ENCODE results near the gene CARD19.
"Not testable (repeated sequence)": the region's sequence is repeated elsewhere in the genome, so short reads cannot be mapped to it uniquely, and the experiment has no call there.

The CARD19 gene

DNA sequence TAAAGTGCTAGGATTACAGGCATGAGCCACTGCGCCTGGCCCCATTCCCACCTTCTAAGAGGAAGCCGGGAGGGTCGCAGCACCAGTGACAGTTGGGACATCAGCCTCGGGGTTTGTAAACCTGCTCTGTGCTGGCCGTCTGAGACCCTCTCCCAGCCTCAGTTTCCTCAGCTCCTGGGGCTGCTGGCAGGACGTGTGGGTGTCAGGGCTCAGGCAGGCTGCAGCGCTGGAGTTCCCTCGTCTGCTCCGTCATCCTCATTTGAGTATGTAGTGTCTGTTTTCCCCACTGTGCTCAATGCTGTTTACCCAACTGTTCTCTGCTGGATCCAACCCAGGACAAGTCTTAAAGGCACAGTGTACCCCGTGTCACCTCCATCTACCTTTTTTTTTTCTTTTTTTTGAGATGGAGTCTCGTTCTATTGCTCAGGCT, 40.0 kb downstream of the CARD19 start:
- no peak for DNase-seq

DNA sequence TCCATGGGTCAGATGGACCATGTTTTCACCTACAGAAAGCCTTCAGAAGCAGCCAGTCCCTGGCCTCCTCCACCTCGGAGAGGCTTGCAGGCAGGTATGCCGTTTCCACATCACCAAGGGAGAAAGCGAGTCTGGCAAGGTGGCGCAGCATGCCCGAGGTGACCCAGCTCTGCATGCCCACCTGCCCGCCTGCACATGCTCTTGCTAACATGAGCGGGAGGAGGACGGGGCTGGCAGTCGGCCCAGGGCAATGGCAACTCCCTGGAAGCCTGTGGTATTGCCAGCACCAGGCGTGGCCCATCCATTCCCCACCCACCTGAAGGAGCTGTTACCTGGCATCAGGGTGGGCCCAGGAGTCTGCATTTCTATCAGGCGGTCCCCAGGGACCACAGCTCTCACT, 41.3 kb downstream of the CARD19 start:
- no peak for DNase-seq

DNA sequence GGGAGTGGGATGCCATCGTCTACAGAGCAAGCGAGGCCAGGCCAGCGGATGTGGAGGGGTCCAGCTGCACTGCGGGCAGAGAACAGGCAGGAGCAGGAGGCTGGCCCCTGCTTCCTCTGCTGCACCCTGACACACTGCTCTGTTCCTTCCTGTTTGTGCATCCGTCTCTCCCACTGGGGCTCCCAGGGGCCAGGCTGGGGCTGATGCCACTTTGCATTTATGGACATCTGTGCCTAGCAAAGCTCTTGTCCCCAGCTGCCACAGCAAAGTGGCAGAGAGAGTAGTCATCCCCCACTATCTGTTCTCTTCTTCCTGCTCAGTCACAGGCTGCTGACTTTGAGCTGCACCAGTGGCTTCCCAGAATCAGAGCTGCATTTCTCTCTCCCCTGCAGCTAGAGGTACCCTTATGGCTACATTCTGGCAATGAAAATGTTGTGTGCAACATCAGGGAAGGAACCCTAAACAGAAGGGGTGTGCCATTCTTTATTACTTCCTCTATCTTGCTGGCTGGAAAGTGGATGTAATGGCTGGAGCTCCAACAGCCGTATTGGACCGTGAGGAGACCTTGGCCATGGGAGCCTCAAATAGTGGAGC, 42.3 kb downstream of the CARD19 start:
- peak in 1 of 2 experiments; percentile 22 for DNase-seq

DNA sequence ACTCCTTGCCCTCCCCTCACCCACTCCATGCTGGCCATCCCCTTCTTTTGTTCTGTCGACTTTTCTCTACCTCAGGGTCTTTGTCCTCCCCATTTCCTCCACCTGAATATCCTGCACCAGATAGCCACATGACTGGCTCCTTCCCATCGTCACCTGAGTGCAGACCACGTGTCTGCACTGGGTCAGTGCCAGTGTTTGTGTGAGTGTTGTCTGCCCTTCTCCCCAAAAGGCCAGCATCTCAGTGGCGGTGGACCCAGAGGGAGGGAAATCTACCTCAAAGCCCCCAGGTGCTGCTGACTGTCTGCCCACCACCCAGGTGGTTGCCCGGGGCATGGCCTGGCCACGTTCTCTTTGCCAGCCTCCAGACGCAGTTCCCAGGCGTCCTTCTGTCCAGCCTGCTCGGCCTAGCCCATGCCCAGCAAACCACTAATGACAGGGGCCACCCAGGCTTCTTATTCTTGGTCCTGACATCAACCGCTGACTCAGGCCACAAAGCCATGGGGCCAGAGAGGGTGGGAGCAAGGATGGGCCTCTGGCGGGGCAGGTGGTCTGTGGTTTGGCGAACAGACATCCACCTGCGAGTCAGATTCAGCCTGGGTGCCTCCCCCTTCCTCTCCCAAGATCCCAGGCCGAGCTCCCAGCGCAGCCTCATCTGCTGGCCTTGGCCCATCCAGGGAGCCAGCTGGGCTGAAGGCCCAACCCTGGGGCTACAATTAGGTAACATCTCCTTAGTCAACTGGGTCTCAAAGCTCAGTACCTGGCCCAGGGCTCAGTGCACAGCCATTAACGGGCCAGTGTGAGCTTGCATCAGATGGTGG, 43.6 kb downstream of the CARD19 start:
- DNase-seq = no peak

DNA sequence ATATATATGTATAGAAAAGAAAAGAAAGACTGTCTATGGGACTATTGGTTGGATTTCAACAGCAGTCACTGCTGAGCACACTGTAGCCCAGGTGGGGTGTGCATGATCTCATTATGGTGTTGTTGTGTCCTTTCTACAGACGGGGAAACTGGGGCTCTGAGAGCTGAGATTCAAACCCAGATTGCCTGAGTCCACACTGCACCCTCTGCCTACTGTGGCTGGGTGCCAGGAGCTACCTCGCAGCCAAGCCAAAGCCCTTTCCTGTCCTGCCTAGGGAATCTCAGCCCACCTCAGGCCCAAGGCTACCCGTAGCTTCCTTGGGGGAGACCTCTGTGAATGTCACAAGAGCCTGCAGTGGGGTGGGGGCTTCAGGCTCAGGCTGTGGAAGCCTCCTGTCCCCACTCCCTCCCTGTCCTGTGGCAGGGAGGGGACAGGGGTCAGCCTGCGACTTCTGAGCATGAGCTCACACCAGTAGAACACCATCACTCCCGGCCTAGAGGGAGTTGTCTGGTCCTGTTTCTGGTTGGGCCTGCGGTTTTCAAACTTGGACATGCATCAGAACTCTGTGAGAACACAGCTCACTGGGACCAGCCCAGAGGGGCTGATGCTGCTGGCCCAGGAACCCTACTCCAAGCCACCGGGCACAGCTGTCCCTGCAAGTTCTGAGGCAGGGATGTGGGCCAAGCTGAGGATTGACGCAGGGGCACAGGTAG, 45.9 kb downstream of the CARD19 start:
- no peak for DNase-seq

DNA sequence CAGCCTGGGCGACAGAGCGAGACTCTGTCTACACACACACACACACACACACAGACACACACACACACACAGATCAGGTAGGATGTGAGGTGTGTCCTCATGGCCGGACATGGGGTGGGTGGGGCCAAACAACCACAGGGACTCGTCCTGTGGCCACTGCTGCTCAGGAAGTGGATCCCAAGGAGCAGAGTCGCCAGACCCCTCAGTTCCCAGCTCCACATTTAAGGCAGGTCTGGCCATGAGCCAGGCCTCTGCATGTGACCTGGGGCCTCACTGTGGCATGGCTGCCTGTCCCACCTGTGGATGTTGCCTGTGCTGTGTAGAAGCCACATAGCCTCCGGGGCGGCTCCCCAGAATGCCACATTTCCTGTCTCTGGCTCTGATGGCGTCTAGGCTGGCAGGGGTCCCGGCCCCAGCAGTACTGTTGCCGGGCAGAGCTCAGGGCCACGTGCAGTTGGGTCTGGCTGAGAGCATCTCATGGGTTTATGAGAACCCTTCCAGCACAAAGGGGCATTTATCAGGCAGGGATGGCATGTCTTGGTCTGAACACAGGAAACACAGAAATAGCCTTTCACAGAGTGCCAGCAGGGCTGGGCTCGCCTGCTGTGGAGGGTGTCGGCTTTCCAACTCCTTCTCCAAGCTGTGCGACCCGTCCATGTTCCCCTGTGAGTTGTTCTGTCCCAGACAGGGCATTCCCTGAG, 48.0 kb downstream of the CARD19 start:
- DNase-seq = peak in 1 of 2 experiments; percentile 25

DNA sequence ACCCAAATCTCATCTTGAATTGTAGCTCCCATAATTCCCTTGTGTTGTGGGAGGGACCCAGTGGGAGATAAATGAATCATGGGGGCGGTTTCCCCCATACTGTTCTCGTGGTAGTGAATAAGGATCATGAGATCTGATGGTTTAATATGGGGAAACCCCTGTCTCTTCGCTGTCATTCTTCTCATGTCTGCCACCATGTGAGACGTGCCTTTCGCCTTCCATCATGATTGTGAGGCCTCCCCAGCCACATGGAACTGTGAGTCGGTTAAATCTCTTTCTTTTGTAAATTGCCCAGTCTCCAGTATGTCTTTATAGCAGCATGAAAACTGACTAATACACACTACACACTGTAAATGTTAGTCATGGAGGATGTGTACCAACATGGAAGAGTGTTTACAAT, 50.7 kb downstream of the CARD19 start:
- not testable (repeated sequence) for DNase-seq

DNA sequence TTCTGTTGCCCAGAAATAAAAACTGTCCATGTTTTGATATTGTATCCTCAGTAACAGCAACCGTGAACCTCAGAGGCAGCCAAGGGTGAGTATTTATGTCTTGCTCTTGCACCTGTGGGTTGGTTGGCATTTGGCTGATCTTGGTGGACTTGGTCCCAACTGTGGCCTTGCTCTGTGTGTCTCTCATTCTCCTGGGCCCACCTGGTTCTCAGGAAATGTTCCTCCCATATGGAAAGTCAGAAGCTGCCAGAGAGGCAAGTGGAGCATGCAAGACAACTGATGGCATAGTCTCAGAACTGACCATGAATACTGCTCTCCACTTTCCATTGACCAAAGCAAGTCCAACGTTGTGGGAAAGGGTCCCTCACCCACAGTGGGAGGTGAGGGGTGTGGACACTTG, 51.6 kb downstream of the CARD19 start:
- DNase-seq = no peak

DNA sequence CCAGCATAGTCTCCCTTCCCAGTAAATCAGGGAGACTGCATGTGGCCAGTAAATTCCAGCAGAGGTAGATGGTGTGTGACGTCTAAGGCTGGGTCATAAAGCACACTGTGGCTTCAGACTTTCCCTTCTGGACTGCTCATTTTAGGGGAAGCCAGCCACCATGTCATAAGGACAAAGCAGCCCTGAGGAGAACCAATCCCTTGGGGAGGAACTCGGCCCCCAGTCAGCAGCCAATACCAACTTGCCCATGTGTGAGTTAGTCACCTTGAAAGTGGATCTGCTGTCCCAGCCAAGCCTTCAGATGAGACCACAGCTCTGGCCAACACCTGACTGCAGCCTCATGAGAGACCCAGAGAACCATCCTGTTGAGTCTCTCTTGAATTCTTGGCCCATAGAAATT, 52.7 kb downstream of the CARD19 start:
- DNase-seq = no peak

DNA sequence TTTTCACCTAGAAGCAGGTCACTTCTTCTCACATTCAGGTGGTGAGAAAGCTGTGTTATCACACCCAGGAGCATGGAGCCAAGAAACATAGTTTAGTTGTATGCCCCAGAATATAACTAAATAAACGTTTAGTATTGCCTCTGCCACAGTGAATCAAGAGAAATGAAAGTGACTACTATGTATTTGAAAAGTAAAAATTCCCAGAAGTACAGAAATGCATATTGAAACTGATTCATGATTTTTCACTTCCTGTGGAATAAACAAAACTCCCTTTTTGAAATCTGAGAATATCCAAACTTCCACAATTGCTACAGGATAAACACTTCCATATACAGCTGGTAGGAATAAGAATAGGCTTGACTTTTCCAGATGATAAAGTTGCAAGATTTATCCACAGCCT, 53.3 kb downstream of the CARD19 start:
- DNase-seq = no peak

DNA sequence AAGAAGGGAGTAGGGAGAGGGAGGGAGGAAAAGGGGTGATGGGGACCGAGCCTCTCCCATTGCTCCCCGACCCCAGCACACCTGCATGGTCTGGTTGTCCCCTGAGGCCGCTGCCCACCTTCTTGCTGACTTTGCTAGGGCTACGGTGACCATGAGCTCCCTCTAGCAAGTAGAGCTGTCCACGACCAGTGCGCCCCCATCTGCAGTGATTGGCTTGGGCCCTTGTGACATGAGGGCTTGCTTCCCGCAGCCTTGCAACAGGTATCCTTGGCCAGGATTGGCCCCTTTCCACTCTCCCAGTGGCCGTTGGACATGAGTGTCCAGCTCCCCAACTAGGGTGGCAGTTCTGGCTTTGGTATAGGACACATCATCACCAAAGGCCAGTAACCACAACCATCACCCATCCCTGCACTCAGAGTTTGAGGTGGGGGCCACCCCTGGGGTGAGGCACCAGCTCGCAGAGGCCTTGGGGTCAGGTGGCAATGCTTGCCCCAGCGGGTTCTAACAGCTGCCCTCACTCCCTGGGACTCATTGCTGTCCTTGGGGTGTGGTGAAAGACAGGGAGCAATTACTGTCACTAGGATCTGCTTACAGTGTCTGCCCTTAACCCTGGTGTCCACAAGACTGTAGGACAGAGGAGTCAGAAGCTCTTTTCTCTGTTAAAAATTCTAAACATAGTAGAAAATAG, 55.2 kb downstream of the CARD19 start:
- DNase-seq = no peak

DNA sequence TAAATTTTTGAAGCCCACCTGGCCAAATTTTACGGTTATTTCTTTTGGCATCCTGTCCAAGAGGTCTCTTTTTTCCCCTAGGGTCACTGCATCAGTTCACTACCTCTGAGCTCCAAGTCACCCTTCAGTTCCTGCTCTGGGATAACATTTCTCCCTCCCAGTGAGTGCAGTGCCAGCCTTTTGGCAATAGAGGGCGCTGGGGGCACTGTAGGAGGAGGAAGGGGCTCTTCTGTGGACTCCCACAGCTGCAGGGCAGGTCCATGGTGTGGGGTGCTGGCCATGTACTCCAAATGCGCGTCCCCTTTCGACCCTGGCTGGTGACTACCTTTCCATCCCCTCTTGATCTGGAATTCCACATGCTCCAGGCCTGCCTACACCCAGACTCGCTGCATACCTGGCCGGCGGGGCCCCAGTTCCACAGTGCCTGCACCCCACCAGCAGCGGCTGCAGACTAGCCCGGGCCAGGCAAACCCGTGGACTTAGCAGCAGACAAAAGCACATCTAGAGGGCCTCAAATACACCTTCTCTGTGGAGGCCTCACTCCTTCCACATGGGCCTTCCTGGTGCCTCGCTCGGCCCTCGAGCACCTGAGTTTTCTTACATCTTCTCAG, 58.4 kb downstream of the CARD19 start:
- DNase-seq = peak; percentile 53 to 72

DNA sequence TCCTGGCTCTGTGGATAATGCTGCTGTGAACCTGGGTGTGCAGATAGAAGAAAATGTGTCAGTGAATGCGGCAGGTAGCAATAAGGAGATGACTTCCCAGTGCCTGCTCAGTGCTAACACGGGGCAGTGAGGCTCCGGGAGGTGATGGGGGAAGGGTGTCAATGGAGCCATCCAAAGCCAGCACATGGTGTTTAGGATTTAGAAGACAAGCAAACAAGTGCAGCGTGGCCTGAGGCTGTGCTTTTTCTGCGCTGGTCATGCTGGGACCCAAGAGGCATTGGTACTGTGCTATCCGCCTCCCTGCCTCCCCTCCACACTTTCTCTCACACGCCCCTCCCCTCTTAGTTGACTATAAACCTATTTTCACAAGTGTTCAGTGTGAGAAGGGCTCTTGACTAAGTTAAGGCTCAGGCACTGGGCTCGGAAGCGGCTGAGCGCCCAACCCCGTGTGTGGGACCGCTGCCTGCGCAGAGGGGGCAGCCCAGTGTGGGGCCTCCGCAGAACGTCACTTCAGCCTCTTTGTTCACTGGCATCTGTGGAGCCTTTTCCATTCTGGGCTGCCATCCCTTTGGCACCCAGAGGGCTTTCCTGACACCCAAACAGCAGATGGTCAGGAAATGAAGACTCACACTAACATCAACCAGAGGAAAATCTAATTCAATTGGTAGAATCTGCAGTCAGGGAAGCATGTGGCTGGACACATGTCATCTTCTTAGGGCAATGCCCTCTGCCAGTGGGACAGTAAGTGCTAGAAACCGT, 59.9 kb downstream of the CARD19 start:
- DNase-seq = no peak

DNA sequence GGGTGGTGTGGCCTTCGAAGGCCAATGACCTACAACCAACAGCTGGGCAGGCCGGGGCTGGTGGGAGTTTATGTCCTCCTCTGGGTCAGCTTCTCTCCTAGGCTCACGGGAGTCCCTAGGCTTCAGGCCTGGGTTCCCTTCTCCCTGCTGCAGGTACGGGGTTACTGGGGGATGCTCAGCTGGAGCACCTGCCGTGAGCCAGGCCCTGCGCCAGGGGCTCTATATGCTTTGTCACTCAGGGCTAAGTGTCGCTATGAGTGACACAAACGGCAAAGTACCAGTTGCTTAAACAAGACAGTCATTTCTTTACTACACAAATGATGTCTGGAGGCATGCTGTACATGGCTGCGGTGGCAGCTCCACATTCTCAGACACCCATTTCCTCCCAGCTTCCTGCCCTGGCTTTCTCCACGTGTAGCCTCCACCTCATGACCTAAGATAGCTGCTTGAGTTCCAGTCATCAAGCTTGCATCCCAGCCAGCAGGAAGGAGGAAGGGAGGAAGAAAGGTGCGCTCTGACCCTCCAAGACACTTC, 60.5 kb downstream of the CARD19 start:
- no peak for DNase-seq

DNA sequence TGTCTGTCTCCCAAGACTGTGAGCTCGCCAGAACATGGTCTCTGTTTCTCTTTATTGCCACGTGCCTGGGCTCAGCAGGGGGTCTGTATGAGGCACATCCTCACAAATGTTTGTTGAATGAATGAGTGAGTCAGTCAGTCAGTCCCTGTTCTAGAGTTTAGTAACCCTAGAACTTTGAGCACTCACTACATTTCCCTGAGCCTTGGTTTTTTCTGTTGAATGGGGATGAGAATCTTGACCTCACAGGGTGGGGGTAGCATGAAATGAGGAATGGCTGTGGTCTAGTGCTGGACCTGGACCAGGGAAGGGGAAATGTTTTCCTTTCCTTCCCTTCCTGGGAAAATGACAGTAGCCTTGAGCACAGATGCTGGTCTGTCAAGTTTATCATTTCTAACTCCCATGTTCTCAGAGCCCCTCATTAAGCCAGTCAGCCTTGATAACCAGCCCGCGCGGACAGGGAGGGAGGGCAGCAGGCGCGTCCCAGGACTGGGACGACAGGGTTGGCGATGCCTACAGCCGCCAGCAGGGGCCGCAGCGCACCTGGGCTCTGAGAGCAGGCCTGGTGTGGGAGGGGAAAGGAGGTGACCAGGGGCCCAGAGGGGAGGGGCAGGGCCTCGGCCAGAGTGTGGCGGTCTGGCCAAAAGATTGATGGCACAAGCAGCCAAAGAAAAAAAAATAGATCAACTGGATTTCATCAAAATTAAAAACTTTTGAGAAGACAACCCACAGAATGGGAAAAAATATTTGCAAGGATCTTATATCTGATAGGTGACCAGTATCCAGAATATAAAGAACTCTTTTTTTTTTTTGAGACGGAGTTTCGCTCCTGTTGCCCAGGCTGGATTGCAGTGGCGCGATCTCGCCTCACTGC, 63.8 kb downstream of the CARD19 start:
- DNase-seq = peak; percentile 12 to 43

DNA sequence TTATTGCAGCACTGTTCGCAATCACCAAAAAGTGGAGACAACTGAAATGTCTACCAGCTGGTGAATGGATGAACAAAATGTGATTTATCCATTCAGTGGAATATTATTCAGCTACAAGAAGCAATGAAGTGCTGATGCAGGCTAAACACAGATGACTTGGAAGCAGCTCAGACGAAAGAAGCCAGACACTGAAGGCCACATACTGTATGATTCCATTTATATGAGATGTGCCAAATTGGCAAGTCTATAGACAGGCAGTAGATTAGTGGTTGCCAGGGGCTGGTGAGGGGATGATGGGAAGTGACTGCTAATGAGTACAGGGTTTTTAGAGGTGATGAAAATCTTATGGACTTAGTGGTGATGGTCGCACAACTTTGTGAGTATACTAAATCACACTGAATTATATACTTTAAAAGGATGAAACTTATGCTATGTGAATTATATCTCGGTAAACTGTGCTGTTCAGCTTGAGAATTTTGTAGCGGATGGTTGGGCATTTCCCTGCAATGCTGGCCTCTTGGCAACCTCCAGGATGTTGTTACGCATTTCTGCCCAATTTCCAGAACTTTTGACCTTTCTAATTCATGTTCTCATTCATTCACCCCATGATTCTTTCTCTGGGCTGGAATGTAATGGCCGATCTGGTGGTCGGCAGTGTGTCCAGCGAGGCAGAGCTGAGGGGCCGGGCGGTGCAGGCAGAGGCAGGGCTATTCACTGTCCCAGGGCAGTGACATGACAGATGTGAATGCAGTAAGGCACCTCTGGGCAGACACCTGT, 66.0 kb downstream of the CARD19 start:
- DNase-seq = no peak

Data from Kasumi-1 (cell line).